Hippocampal formation (tissue), 2 donors: ENCODE measurements around the gene LRBA.

ENCODE experiments used
- DNase-seq, 2 donors: peaks; one replicate each; lab custom pipeline; 2025; lab: John Stamatoyannopoulos, UW

LRBA gene

GRCh38 chr4:150325872-150326271, 689.2 kb downstream of the LRBA start:
- DNase-seq: no peak

- DNase-seq: no peak
Observed at GRCh38 chr4:150323406-150324325, 691.4 kb downstream of the LRBA start.

- DNase-seq: no peak
Observed at GRCh38 chr4:150322646-150323045, 692.4 kb downstream of the LRBA start.

DNA sequence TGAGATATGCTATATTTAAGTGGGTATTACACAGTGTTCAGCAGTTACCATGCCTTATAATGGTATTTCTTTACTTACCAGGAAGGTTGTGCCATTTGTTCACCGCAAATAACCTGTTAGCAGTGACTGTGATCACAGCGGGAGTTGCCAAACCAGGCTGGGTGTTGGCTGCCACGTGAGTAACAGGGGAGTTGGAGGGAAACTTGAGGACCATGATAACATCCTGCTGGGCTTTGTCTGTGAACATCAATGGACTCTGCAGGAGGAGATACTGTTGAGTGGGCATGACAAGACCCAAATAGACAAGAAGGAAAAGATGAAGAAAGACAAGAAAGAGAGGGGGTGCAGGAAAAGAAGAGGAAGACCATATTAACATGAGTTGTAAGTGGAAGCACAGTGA, 694.0 kb downstream of the LRBA start:
- no peak for DNase-seq

- DNase-seq: no peak
Observed at GRCh38 chr4:150318971-150319370, 696.1 kb downstream of the LRBA start.

DNA sequence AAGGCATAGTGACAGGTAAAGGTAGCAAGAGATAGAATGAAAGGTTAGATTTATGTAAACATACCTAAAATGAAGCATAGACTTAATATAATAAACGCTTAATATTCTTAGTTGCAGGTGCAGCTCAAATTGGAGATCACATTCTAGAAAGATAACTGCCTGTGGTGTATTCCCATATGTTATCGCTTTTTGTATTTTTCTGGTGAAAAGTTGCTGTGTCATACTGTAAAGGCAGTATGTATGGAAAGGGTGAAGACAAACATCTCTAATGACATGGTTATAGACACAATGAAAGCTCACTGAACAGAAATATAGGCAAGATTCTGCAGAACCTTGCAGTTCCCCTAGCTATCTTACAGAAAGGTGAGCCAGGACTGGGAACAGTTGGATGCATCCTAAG, 696.6 kb downstream of the LRBA start:
- no peak for DNase-seq

DNA sequence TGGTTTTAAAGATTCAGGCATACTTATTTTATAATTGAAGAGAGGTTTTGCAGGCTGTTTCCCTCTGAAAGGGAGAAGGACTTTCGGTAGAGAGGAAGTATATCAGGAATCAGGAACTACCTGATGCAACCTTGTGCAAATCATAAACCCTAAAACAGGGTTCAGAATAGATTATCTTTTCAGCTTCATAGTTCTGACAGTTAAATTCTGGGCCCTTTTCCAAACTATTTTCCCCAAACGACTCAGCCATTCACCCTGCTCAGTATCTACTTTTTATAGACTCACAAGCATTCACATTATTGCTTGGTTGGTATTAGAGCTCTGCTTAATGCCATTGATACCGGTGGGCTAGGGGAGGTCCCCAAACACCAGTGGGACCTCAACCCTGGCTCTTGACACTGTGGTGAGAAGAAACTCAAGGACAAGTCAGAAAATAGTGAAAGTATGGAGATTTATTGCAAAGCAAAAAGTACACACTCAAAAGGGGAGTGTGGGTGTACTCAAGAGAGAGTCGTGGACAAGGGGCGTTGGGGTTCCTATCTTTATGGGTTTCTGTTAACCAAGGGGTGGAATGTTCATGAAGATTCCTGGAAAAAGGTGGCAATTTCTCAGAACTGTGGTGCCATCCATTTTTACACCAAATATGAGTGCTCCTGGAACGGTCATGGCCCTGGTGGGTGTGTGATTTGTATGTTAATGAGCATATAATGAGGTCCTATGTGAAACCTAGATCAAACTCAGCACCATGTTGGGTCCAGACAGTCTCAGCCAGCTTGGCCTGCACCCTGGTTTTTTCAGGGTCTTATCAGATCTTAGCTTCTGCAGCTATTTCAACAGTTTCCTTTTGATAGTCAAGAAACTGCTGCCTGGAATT, 698.5 kb downstream of the LRBA start:
- no peak for DNase-seq

DNA sequence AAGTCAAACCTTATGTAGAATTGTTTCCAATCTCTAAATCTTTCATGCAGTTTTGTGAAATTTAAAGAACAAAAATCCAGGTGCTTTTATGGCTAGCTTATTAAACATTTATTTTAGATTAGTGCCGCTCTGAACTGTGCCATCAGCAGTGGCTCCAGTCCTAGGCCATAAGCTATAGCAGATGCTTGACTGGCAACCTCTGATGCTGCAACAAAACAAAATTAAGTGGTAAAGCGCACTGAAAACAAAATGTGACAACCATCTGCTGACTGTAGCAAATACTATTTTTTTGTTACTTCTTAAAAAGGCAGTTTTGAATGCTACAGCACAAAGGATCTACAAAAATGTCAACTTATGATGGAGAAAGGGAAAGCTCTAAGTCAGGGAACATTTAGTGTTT, 699.4 kb downstream of the LRBA start:
- no peak for DNase-seq

DNA sequence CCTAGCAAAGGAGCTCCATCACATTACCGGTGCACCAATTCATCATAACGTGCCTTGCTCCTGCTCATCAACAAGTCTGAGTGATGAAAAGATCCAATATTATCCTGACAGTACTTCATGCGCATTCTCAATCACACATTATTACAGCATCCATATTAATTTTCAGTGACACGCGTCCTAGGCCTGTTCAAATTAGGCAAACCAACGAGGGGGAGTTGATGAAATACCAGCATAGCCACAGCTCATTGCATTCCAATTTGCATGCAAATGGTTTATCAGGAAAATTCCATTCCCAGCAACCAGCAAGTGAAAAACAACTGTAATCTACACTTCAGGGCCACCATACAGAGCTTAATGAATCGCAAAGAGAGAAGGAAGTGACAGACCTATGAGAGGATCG, 699.9 kb downstream of the LRBA start:
- DNase-seq: no peak

DNA sequence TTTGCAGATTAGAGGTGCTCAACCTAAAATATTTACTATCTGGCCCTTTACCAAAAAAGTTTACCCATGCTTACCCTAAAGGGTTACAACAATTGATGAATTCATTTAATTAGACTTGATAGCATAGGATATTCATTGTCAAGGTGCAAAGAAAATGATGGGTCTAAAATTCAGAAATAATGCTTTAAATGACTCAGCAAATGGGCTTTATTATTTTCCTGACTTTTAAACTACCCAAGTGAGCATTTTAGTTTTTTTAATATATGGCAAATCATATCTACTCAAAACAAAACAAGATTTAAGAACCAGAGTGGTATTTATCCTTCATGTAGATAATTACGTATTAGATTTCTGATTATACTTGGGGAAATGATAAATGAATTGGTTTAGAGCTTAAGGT, 701.1 kb downstream of the LRBA start:
- DNase-seq: no peak

DNA sequence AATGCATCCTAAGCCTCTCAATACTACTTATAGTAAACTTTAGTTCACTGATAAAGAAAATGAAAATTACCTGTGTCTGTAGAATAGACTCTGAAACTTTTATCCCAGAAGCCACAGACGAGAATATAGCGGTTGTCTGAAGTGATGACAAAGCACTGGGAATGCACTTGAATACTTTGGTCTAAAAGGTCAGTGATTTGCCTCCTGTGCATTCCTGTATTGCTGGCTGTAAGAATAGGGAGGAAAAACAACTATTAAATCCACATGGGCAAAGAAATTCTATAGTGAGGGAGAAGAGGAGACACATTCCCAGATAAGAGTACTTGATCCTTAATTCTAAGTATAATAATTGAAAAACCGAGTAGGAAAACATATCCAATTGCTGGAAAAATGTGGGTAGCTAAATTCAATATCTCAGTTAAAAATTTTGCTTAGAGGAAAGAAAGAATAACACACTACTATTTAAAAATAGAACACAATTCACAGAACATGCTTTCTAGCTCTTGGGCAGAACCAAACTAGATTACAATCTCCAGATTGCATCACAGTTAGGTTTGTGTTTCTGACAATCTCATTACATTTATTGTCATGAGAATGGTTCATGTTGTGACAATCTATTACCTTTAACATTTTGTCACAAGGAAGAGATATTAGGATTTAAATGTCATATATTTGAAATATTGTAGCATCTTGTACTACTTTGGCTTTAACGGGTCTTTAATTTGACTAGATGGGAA, 704.8 kb downstream of the LRBA start:
- DNase-seq: no peak

DNA sequence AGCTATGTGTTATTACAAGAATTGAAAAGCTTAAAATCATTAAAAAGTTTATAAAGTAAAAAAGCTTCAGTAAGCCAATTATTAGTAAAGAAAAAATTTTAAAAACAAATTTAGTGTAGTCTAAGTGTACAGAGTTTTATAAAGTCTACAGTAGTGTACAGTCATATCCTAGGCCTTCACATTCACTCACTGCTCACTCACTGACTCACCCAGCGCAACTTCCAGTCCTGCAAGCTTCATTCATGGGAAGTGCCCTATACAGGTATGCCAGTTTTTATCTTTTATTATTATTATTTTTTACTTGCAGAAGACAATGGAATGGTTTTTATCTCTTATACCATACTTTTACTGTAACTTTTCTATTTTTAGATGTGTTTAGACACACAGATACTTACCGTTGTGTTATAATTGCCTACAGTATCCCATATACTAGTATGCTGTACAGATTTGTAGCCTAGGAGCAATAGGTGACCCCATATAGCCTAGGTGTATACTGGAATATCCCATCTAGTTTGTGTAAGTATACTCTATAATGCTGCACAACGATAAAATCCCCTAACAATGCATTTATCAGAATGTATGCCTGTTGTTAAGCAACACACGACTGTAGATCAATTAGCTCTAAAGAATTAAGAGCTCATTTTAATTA, 706.1 kb downstream of the LRBA start:
- DNase-seq: no peak

DNA sequence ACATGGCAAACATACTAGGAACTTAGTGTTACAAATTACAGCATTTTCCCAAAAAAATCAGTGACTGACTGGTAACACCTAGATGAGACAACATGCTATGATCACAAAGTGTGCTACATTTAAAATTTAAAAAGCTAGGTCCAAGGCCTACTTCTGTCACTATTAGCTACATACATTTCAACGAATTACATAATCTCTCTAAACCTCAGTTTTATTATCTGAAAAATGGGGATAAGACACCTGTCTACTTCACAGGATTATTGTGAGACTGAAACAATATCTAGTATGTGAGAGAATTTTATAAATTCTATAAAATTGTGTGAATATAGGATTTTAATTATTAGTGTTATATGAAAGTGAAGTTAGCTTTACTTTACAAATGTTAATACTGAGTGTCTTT, 708.4 kb downstream of the LRBA start:
- no peak for DNase-seq

DNA sequence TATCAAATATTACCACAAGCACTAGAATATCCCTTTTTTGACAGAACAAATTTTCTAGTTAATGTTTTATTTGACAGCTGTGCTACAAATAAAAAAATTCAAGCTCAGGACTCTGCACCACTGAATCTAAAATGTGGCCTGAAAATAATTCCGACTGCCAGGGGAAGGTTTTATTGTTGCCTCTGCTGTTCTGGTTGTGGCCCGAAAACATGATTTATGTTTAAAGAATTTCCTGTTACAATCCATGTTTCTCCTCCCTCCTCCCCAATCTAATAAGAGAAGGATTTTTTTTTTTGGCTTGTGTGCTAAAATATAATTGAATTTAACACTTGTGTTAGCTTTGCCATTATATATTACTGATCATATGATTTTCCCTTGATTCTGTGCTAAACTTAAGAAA, 709.1 kb downstream of the LRBA start:
- DNase-seq: no peak

DNA sequence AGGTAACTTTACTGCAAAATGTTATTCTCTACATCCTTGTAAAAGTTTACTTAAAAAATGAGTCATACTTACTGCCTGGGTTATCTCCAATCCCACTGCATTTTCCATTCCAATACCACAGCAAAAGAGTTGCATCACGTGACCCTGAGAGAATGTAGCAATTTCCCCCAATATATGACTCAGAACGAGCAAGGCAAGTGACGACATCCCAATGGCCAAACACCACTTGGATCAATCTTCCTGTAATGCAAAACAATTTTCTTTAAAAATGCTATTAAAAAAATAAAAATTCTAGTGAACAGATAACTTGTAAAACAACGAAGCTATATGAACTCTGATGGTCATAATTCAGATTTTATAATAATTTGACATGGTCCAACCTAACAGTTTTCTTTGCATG, 712.5 kb downstream of the LRBA start:
- DNase-seq: no peak

DNA sequence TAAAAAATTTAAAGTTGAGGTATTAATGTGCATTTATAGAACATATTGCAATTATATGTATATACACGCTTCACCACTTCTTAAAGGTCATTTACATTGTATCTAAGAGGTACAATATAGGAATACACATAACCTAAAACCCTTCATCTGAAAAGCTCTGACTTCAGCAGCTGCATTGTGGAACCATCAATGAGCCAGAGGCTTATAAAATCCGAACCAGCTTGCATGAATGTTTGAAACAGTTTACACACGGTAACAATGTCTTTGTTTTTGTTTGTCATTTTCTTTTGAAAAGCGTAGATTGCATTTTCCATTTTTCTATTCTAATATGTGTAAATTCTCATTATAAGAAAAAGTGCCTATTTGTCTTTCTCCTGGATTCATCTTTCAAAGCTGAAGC, 715.3 kb downstream of the LRBA start:
- no peak for DNase-seq

DNA sequence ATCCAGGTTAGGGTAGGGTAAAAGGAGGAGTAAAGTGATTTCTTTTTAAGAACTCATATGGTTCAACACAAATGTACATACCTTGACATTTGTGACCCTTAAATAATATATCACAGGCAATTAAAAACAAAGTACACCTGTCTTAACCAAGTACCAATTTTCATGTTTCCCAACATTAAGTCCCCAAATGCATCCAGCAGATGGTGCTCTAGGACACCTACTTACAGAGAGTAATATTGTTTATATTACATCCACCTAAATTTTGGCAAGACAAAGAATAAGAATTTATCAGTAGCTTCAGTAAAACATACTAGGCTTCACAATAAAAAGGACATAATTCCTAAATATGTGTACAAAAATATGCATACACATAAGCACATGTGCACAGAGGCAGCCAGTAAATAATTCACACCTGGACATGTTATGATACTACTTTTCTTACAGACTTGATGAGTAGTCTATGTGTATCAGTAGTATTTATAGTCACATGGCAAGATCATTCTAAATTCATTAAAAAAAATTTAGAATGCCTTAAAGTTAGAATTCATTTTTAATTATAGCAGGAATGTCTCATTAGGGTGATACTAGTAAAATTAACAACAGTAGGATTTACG, 717.1 kb downstream of the LRBA start:
- peak; percentile 3 to 40 for DNase-seq

DNA sequence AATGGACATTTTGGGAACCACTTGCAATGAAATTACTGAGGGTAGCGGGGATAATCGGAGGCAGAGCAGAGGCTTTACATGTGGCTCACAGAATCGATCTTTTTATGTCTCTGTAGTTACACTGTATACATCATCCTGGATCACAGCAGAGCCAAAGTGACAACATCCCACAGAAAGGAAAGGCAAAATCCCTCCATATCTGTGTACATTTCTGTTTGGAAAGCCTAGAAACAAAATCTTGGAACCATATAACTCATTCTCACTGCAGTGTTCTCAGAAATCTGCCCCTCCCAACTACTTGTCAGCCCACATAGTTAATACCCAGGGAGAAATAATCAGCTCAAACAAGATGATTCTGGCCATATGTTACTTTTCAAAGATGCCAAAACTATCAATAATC, 725.2 kb downstream of the LRBA start:
- DNase-seq: no peak

GRCh38 chr4:150289198-150289597, 725.9 kb downstream of the LRBA start:
- no peak for DNase-seq

GRCh38 chr4:150286656-150287055, 728.4 kb downstream of the LRBA start:
- DNase-seq: no peak

DNA sequence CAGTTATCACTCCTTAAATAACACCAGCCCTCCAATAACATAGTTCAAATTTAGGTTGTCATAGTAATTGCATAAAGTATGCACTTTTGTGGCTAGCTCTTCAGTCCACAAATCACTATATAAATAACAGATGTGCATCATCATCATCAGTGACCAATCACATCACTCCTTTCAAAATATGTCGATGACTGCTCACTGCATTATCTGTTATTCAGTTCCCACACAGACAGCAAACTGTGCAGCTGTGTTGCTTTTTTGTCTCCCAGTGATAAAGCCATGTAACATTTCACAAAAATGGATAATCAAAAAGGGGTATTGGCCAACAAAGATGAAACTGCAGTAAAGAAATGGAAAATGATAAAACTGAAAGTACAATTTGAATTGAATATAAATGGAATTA, 731.4 kb downstream of the LRBA start:
- no peak for DNase-seq
